Stimulated activated naive B cell treated with anti-CD40 and anti-IgM and Interleukin-4, amounts not matched to agents 10 μg/mL and 1 μg/mL and 100 μg/mL, for 72 hours (primary cell): Measurements from ENCODE around the gene KRT31.
"Not testable (repeated sequence)": the region's sequence is repeated elsewhere in the genome, so short reads cannot be mapped to it uniquely, and the experiment has no call there.

Source experiments
- ATAC-seq, 2 donors: fragments of 150-1000 bp; cut with Tn5 transposase; replicated peaks; 2 replicates each; pipeline ENCODE4 v1.10.0; 2021; ENCODE audit warnings: moderate library complexity in 1 of 2
- DNase-seq: peaks from one replicate; pipeline ENCODE4 v3.0.0; 2021
- H3K27ac Mint-ChIP-seq: one replicate; pipeline ENCODE4 v1.8.0; 2022; ENCODE audit warnings: mild to moderate bottlenecking, mixed read lengths
- H3K27me3 Mint-ChIP-seq, 2 donors: one replicate each; pipeline ENCODE4 v1.8.0; 2022; ENCODE audit warnings: mixed read lengths in 2 of 2
- H3K36me3 Mint-ChIP-seq, 2 donors: one replicate each; pipeline ENCODE4 v1.8.0; 2022; ENCODE audit warnings: mixed read lengths in 2 of 2, mild to moderate bottlenecking in 1 of 2
- H3K4me1 Mint-ChIP-seq, 2 donors: one replicate each; pipeline ENCODE4 v1.8.0; 2022; ENCODE audit warnings: mixed read lengths in 2 of 2, mild to moderate bottlenecking in 1 of 2
- H3K4me3 Mint-ChIP-seq, 2 donors: one replicate each; pipeline ENCODE4 v1.8.0; 2022; ENCODE audit warnings: mild to moderate bottlenecking in 2 of 2, mixed read lengths in 2 of 2, moderate library complexity in 1 of 2
- H3K9me3 Mint-ChIP-seq, 2 donors: one replicate each; pipeline ENCODE4 v1.8.0; 2022; ENCODE audit warnings: mixed read lengths in 2 of 2, mild to moderate bottlenecking in 1 of 2

KRT31 gene

GRCh38 chr17:41396996-41397660 is at the start of gene KRT31:
Gene KRT31, minus strand, starts transcription at chr17:41397608. Its CDS starts 69 bp downstream, at chr17:41397539.
- no peak within 1 kb of the TSS for H3K27ac Mint-ChIP-seq
- H3K4me3 Mint-ChIP-seq, result no peak within 1 kb of the TSS
- no peaks in the 10 kb centered on the region for H3K36me3 Mint-ChIP-seq
- H3K27me3 Mint-ChIP-seq, result peaks cover 29 to 40% of the 10 kb centered on the region in 2 donors
- H3K9me3 Mint-ChIP-seq, result no peaks in the 10 kb centered on the region
- no peaks in the 10 kb centered on the region for H3K4me1 Mint-ChIP-seq
- DNase-seq (no peak), ATAC-seq (no peak)

- DNase-seq (no peak), ATAC-seq (no peak)
- Mint-ChIP-seq H3K27ac (no peak overlapping the region), H3K36me3 (no peaks in the 10 kb centered on the region), H3K9me3 (no peaks in the 10 kb centered on the region), H3K27me3 (peaks cover 53 to 58% of the 10 kb centered on the region in 2 donors), H3K4me1 (no peaks in the 10 kb centered on the region), H3K4me3 (no peak overlapping the region)
These were observed 49.4 kb upstream of the KRT31 start for GRCh38 chr17:41446806-41447205.

GRCh38 chr17:41444640-41445039 is 47.2 kb upstream of the KRT31 start:
- Mint-ChIP-seq H3K36me3 (no peaks in the 10 kb centered on the region), H3K9me3 (no peaks in the 10 kb centered on the region), H3K27me3 (peaks cover 53 to 61% of the 10 kb centered on the region in 2 donors), H3K4me3 (no peak overlapping the region), H3K27ac (no peak overlapping the region), H3K4me1 (no peaks in the 10 kb centered on the region)
- ATAC-seq (no peak), DNase-seq (no peak)

- no peak for ATAC-seq
- H3K27ac Mint-ChIP-seq, result no peak overlapping the region
These were observed 46.8 kb upstream of the KRT31 start for GRCh38 chr17:41444186-41444585.

GRCh38 chr17:41442739-41443138 is 45.3 kb upstream of the KRT31 start:
- Mint-ChIP-seq H3K27me3 (peaks cover 49 to 55% of the 10 kb centered on the region in 2 donors), H3K9me3 (no peaks in the 10 kb centered on the region), H3K36me3 (no peaks in the 10 kb centered on the region), H3K4me1 (no peaks in the 10 kb centered on the region), H3K27ac (no peak overlapping the region), H3K4me3 (no peak overlapping the region)
- ATAC-seq (no peak), DNase-seq (no peak)

More at GRCh38 chr17:41444186-41444585, 46.8 kb upstream of the KRT31 start:
- Mint-ChIP-seq H3K4me3 (no peak overlapping the region), H3K9me3 (no peaks in the 10 kb centered on the region), H3K27me3 (peaks cover 56 to 57% of the 10 kb centered on the region in 2 donors), H3K4me1 (no peaks in the 10 kb centered on the region), H3K36me3 (no peaks in the 10 kb centered on the region)
- DNase-seq, result no peak

GRCh38 chr17:41440531-41441033 is 43.2 kb upstream of the KRT31 start, which contains the start of gene KRT38:
Gene KRT38, minus strand, starts transcription at chr17:41440983. Its CDS starts 62 bp downstream, at chr17:41440921.
- ATAC-seq (no peak), DNase-seq (no peak)
- Mint-ChIP-seq H3K4me3 (no peak within 1 kb of the TSS), H3K9me3 (no peaks in the 10 kb centered on the region), H3K36me3 (no peaks in the 10 kb centered on the region), H3K4me1 (no peaks in the 10 kb centered on the region), H3K27me3 (peaks cover 48 to 59% of the 10 kb centered on the region in 2 donors), H3K27ac (no peak within 1 kb of the TSS)

- Mint-ChIP-seq H3K4me3 (no peak overlapping the region), H3K9me3 (no peaks in the 10 kb centered on the region), H3K36me3 (no peaks in the 10 kb centered on the region), H3K27ac (no peak overlapping the region), H3K4me1 (no peaks in the 10 kb centered on the region), H3K27me3 (peaks cover 44 to 53% of the 10 kb centered on the region in 2 donors)
- no peak for ATAC-seq
- DNase-seq, result no peak
These were observed 42.0 kb upstream of the KRT31 start for GRCh38 chr17:41439375-41439774.

- H3K36me3 Mint-ChIP-seq, result no peaks in the 10 kb centered on the region
- no peaks in the 10 kb centered on the region for H3K4me1 Mint-ChIP-seq
- ATAC-seq (no peak), DNase-seq (no peak)
- no peak overlapping the region for H3K27ac Mint-ChIP-seq
- no peaks in the 10 kb centered on the region for H3K9me3 Mint-ChIP-seq
- H3K4me3 Mint-ChIP-seq, result no peak overlapping the region
- H3K27me3 Mint-ChIP-seq, result peaks cover 31 to 48% of the 10 kb centered on the region in 2 donors
These were observed 40.4 kb upstream of the KRT31 start for GRCh38 chr17:41437769-41438168.

- Mint-ChIP-seq H3K36me3 (no peaks in the 10 kb centered on the region), H3K27ac (no peak overlapping the region), H3K4me1 (no peaks in the 10 kb centered on the region), H3K9me3 (no peaks in the 10 kb centered on the region), H3K4me3 (no peak overlapping the region), H3K27me3 (peaks cover 29 to 45% of the 10 kb centered on the region in 2 donors)
- DNase-seq (no peak), ATAC-seq (no peak)
These were observed 39.8 kb upstream of the KRT31 start for GRCh38 chr17:41437254-41437653.

GRCh38 chr17:41434415-41434814 is 37.0 kb upstream of the KRT31 start:
- Mint-ChIP-seq H3K27me3 (peaks cover 10 to 30% of the 10 kb centered on the region in 2 donors), H3K4me1 (no peaks in the 10 kb centered on the region), H3K36me3 (no peaks in the 10 kb centered on the region), H3K27ac (no peak overlapping the region), H3K9me3 (no peaks in the 10 kb centered on the region), H3K4me3 (no peak overlapping the region)
- ATAC-seq, result no peak
- no peak for DNase-seq

- no peaks in the 10 kb centered on the region for H3K9me3 Mint-ChIP-seq
- peaks cover 9 to 31% of the 10 kb centered on the region in 2 donors for H3K27me3 Mint-ChIP-seq
- H3K27ac Mint-ChIP-seq, result no peak overlapping the region
- DNase-seq (no peak), ATAC-seq (no peak)
- no peak overlapping the region for H3K4me3 Mint-ChIP-seq
- no peaks in the 10 kb centered on the region for H3K4me1 Mint-ChIP-seq
- H3K36me3 Mint-ChIP-seq, result no peaks in the 10 kb centered on the region
These were observed 36.6 kb upstream of the KRT31 start for GRCh38 chr17:41434005-41434404.

- ATAC-seq (no peak), DNase-seq (no peak)
- no peaks in the 10 kb centered on the region for H3K4me1 Mint-ChIP-seq
- H3K27me3 Mint-ChIP-seq, result peaks cover 12 to 35% of the 10 kb centered on the region in 2 donors
- no peak overlapping the region for H3K27ac Mint-ChIP-seq
- no peak overlapping the region for H3K4me3 Mint-ChIP-seq
- no peaks in the 10 kb centered on the region for H3K9me3 Mint-ChIP-seq
- H3K36me3 Mint-ChIP-seq, result no peaks in the 10 kb centered on the region
These were observed 36.2 kb upstream of the KRT31 start for GRCh38 chr17:41433586-41433985.

GRCh38 chr17:41430376-41430775 is 33.0 kb upstream of the KRT31 start:
- ATAC-seq, H3K27ac Mint-ChIP-seq, H3K9me3 Mint-ChIP-seq, DNase-seq, H3K4me1 Mint-ChIP-seq, H3K4me3 Mint-ChIP-seq, H3K36me3 Mint-ChIP-seq: not testable (repeated sequence)
- H3K27me3 Mint-ChIP-seq, result peaks cover 16 to 35% of the 10 kb centered on the region in 2 donors

- H3K27me3 Mint-ChIP-seq, result peaks cover 20 to 35% of the 10 kb centered on the region in 2 donors
- H3K4me1 Mint-ChIP-seq, result no peaks in the 10 kb centered on the region
- H3K27ac Mint-ChIP-seq, result no peak overlapping the region
- DNase-seq, result no peak
- H3K4me3 Mint-ChIP-seq, result no peak overlapping the region
- no peaks in the 10 kb centered on the region for H3K36me3 Mint-ChIP-seq
- ATAC-seq, result no peak
- no peaks in the 10 kb centered on the region for H3K9me3 Mint-ChIP-seq
These were observed 32.3 kb upstream of the KRT31 start for GRCh38 chr17:41429667-41430066.

GRCh38 chr17:41428591-41429291 is 31.3 kb upstream of the KRT31 start:
- no peak for DNase-seq
- no peak overlapping the region for H3K27ac Mint-ChIP-seq
- ATAC-seq, result no peak
- H3K27me3 Mint-ChIP-seq, result peaks cover 24 to 34% of the 10 kb centered on the region in 2 donors
- H3K4me1 Mint-ChIP-seq, result no peaks in the 10 kb centered on the region
- H3K4me3 Mint-ChIP-seq, result no peak overlapping the region
- H3K9me3 Mint-ChIP-seq, result no peaks in the 10 kb centered on the region
- H3K36me3 Mint-ChIP-seq, result no peaks in the 10 kb centered on the region
